HUES48 (cell line): ENCODE data around the gene CCL4L2.
"Not testable (repeated sequence)": the region's sequence is repeated elsewhere in the genome, so short reads cannot be mapped to it uniquely, and the experiment has no call there.

ENCODE experiments used
- H3K27ac ChIP-seq: one replicate; pipeline ENCODE4 v1.7.0; 2013; ENCODE audit warnings: low read depth, low read length, inconsistent platforms
- H3K27me3 ChIP-seq: 2 replicates; pipeline ENCODE4 v1.6.1; 2013; ENCODE audit warnings: mild to moderate bottlenecking, low read length; ENCODE audit not compliant: control insufficient read depth, insufficient read depth
- H3K36me3 ChIP-seq: 2 replicates; pipeline ENCODE4 v1.6.1; 2013; ENCODE audit warnings: low read length; ENCODE audit not compliant: control insufficient read depth, insufficient read depth
- H3K4me1 ChIP-seq: 2 replicates; pipeline ENCODE4 v1.6.1; 2013; ENCODE audit warnings: mild to moderate bottlenecking, low read length; ENCODE audit not compliant: control insufficient read depth, insufficient read depth
- H3K4me3 ChIP-seq: 2 replicates; pipeline ENCODE4 v1.5.1; 2013; ENCODE audit warnings: mild to moderate bottlenecking, low read depth, low read length
- H3K9ac ChIP-seq: 2 replicates; pipeline ENCODE4 v1.6.1; 2013; ENCODE audit warnings: mild to moderate bottlenecking, low read depth, low read length, moderate library complexity
- H3K9me3 ChIP-seq: 2 replicates; pipeline ENCODE4 v1.6.1; 2013; ENCODE audit warnings: low read length; ENCODE audit not compliant: control insufficient read depth, insufficient read depth

Gene CCL4L2

DNA sequence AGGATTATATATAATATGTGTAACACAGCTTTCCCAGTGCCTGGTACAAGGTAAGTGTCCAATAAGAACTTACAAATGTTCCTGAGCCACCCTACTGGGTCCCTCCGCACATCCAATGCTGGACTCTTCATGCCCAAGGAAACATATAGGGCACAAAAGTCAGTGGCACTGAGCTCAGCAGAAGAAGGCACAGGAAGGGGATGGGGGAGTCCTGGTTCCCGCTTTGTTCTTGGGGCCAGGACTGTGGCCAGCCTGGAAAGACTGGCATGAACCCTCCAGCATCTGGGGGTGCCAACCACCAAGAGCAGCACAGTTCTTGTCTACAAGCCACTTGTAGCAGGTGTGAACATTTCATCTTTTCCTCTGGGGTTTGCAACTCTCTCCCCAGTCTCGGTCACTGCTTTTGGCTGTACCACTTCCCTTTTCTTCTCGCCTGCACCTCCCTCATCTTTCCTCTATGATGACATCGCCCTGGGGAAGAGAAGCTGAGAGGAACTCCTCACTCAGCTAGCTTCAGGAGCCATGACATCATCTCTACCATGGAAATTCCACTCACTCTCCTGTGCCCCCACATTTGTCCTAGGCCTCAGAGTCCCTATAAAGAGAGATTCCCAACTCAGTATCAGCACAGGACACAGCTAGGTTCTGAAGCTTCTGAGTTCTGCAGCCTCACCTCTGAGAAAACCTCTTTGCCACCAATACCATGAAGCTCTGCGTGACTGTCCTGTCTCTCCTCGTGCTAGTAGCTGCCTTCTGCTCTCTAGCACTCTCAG, at the start of gene CCL4L2:
Gene CCL4L2, plus strand, starts transcription at position 625 of the 773 bp plus-strand sequence.
- H3K4me3 ChIP-seq, H3K9ac ChIP-seq, H3K4me1 ChIP-seq, H3K27ac ChIP-seq, H3K27me3 ChIP-seq, H3K9me3 ChIP-seq, H3K36me3 ChIP-seq: not testable (repeated sequence)

DNA sequence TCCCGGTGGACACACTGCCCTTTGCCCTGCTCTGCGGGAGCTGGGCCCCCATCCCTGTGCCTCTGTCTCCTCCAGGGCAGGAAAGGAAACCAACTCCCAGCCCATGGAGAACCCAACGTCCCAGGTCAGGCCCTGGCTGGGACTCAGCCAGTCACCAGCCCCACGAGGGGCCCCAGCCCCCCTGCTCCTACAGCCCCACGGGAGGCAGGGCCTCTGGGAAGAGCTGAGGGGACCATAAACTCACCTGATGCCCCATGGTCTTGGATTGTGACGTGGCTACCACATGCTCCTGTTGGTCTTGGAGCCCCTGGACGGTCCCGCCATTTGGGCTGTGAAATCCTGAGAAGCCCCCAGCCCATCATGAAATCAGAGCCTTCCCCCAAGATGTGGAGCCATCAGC, 42.0 kb upstream of the CCL4L2 start:
- H3K9me3 ChIP-seq, H3K4me1 ChIP-seq, H3K9ac ChIP-seq, H3K27me3 ChIP-seq, H3K27ac ChIP-seq, H3K36me3 ChIP-seq, H3K4me3 ChIP-seq: not testable (repeated sequence)

DNA sequence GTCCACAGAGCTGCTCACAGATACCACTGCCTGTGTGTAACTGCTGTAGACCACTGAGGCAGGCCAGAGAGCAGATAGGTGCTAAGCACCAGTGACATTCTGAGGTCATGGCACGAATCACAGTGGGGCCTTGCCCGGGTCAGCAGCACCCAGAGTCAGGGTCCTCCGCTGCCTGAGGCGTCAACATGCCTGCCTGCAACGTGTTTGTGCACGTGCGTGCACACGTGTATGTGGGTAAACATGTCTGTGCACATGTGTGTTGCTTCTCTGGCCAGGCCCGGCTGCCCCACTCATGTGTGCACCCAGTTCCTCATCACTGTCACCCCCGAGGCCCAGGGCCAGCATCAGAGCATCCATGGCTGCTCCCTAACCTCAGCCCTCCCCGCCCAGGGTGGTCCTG, 34.3 kb upstream of the CCL4L2 start, which contains the start of gene TBC1D3B:
Gene TBC1D3B, minus strand, starts transcription at position 101 of the 400 bp plus-strand sequence. CDS start 1,586 bp downstream, outside the sequence.
- H3K9me3 ChIP-seq, H3K27me3 ChIP-seq, H3K4me3 ChIP-seq, H3K36me3 ChIP-seq, H3K9ac ChIP-seq, H3K4me1 ChIP-seq, H3K27ac ChIP-seq: not testable (repeated sequence)

DNA sequence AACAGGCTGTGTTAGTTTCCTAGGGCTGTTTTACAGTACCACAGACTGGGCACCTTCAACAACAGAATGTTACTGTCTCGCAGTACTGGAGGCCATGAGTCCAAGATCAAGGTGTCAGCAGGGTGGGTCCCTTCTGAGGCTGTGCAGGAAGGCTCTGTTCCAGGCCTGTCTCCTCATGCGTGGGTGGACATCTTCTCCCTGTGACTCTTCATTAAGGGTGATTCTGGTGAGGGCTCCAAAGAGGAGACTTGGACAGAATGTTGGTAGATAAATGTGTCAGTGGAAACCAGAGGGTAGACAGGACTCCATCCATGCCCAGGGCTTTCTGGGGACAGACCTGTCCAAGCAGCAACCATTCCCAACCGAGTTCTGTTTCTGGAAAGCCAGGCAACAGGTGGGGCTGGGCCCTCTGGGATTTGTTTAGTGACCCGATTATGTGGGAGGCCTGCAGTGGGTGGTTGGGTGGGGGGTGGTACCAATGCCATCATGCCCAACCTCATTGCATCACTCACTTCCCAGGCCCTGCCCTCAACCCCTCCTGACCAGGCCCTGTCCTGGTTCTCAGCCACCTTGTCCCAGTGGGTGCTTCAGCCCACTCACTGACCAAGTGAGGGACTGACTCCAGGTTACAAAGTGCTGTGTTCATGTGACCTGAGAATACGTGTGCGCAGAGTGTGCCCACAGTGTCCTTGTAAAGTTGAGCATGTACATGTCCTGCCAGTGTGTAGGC, 29.3 kb upstream of the CCL4L2 start:
- not testable (repeated sequence) for H3K9me3 ChIP-seq, H3K36me3 ChIP-seq

DNA sequence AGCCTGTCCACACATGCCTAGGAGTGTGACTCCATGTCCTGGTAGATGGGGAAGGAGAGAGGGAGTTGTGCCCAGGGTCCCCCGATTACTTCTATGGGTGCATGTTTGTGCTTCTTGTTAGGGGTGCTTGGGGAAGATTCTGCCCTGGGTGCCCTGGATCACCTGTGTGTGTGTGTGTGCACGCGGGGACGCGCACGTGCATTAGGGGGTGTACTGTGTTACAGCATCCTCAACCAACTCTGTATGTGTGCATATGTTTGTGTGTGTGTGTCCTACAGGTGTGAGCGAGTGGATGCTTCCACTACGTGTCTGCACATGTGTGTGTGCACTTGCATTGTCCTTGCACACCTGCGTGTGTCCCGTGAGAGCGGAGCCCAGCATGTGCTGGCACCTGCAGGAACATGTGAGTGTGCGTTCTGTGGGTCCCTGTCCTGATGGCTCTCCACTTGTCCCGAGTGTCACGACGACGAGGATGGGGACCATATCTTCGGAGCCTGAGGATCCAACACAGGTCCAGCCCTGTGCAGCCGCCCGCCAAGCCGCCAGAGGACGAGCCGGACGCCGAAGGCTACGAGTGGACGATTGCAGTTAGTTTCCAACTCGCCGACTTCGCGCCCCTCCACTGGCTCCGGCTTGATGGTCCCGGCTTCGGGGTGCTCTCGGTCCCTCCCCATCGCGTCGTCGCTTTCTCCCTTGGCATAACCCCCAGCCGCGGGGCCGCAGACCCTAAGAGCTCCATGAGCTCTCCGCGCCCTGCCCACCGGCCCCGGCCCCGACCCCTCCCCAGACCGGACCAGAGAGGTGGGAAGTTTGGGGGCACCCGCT, 28.5 kb upstream of the CCL4L2 start:
- H3K9me3 ChIP-seq = no peaks in the 10 kb centered on the region
- no peaks in the 10 kb centered on the region for H3K36me3 ChIP-seq
- H3K4me1 ChIP-seq = no peaks in the 10 kb centered on the region
- H3K4me3 ChIP-seq = peak overlapping the region; percentile 60
- H3K27ac ChIP-seq = no peak overlapping the region
- H3K27me3 ChIP-seq = peaks cover 30% of the 10 kb centered on the region
- no peak overlapping the region for H3K9ac ChIP-seq

More for the DNA sequence above, 29.3 kb upstream of the CCL4L2 start:
- not testable (repeated sequence) for H3K4me3 ChIP-seq, H3K27ac ChIP-seq, H3K4me1 ChIP-seq, H3K9ac ChIP-seq
- H3K27me3 ChIP-seq = peaks cover 30% of the 10 kb centered on the region

DNA sequence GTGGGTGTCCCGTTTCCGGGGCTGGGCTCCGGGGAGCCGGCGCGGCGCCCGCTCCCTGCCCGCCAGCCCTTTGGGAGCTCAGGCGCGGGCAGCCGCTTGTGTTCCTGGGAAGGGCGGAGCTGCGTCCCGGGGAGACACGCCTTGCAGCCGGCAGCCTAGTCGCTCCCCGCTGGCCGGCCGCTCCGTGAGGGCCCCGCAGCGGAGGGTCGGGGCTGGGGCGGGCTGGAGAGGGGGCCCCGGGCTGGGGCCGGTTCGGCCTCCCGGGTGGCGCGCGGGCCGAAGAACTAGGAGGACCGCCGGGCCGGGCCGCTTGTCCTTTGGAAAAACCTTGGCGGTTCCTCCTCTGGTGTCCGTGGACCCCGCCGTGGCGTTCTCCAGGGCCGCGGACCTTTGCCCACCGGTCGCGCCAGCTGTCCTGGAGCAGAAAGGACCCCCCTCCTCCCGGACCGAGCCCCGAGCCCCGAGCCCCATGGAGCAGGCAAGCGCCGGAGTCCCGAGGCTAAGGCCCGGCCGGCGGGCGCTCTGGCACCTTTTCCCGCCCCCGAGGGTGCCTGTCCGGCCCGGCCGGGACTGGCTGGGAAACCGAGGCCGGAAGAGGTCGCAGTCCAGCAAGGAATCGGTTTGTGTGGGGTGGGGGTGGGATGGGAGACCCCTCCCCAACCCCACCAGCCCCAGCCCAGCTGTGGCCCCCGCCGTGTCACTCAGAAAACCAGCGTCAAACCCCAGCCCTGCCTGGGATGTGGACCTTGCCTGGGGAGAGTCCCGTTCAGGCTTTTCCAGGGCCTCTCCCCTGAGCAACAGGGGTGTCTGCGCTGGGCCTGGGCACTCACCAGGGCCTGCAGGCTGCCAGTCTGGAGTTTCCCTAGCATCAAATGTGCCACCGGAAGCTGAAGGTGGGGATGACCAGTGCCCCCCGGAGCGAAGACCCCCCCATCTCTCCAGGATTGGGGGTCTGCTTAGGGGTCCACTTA, 27.6 kb upstream of the CCL4L2 start:
- H3K4me1 ChIP-seq = no peaks in the 10 kb centered on the region
- H3K9ac ChIP-seq = no peak overlapping the region
- H3K27me3 ChIP-seq = peaks cover 30% of the 10 kb centered on the region
- peak overlapping the region; percentile 60 for H3K4me3 ChIP-seq
- no peak overlapping the region for H3K27ac ChIP-seq
- H3K36me3 ChIP-seq = no peaks in the 10 kb centered on the region
- H3K9me3 ChIP-seq = no peaks in the 10 kb centered on the region

DNA sequence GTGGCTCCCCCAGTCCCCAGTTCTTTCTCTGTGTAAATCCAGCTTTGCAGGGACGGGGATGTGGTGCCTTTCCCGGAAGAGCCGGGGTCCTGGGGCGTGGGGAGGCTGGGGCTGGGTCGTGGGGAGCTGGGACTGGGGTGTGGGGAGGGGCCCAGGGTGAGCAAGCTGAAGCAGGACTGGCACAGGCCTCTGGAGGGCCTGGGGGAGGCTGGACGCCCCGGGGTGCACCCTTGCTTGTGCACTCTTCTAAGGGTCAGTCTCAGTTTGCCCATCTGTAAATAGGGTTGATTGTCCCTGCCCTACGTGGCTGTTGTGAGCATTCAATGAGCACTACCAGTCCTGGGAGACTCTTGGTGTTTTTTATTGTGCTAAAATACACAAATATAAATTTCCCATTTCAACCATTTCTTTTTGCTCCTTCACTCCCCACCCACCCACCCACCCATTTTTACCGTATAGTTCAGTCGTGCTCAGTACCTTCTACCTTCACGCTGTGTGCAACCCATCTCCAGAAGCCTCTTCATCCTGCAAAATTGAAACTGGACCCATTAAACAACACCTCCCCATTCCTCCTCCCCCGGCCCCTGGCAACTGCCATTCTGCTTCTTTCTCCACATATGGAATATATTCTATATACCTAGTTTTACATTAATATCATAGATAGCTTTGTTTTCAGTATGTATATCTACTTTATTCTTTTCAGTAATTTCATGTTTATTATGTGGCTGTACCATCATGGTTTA, 26.7 kb upstream of the CCL4L2 start:
- Histone ChIP-seq H3K9ac (no peak overlapping the region), H3K4me1 (no peaks in the 10 kb centered on the region), H3K36me3 (no peaks in the 10 kb centered on the region), H3K4me3 (peak overlapping the region; percentile 60; the same call in 1 of the 2 replicates), H3K27me3 (peaks cover 30% of the 10 kb centered on the region), H3K27ac (no peak overlapping the region), H3K9me3 (no peaks in the 10 kb centered on the region)

DNA sequence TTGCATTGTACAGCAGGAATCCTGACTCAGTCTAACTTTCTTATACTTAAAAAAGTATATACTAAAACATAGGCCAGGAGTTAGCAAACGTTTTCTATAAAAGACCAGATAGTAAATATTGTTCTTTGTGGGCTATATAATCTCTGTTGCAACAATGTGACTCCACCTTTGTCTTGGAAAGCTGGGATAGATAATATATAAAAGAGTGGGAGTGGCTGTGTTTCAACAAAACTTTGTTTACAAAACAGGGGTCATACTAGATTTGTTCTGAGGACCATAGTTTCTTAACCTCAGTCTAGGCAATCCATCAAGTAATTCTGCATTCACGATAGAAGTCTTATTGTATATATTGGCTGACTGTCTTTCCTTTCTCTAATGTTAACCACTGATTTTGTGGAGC, 25.4 kb upstream of the CCL4L2 start:
- H3K9ac ChIP-seq = no peak overlapping the region
- no peaks in the 10 kb centered on the region for H3K36me3 ChIP-seq
- H3K4me3 ChIP-seq = no peak overlapping the region
- H3K9me3 ChIP-seq = no peaks in the 10 kb centered on the region
- H3K27ac ChIP-seq = no peak overlapping the region
- H3K27me3 ChIP-seq = peaks cover 30% of the 10 kb centered on the region
- no peaks in the 10 kb centered on the region for H3K4me1 ChIP-seq

DNA sequence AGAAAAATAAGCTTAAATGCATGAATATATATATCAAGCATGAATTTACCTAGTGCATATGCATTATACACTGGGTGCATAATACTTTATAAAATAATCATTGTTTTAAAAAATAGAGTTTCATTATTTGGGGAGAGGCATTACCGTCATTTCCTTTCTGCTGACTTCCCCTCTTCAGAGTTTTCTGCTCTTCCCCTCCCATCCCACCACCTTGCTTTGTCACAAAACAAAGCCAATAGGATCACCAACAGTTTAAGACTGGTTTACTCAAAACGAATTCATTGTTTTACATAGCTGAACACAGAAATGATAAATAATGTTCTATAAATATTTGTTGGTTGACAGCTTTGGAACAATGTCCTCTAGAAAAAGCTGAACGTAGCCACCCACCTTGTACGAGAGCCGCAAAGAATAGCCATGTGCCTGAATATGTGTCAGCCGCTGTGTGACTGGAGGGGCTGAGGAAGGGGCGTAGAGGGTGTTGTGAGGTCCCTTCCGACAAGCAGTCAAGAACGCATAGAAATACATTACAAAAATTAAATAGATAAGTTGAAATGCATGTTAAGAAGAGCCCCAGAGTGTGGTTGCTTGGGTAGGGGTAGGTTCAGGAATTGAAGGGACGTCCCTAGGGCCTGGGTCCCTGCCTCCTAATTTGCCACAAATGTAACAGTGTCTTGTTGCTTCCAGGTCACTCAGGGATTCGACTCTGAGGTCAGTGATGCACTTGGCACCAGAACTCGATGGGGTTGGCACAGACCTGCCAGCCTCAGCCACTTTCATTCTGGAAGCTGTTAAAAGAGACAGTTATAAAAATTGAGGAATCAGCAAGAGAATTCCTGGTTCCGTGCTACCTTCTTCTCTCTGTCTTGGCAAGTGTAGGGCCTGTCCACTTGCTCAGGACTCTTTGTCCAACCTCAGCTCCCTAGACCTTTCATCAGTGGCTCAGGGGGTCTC, 23.8 kb upstream of the CCL4L2 start:
- H3K27me3 ChIP-seq = peaks cover 20% of the 10 kb centered on the region
- H3K27ac ChIP-seq, H3K4me1 ChIP-seq, H3K9me3 ChIP-seq, H3K4me3 ChIP-seq, H3K9ac ChIP-seq, H3K36me3 ChIP-seq: not testable (repeated sequence)
